OCI-LY7 (cell line): ENCODE data around the gene PIK3R4.

Experiments used
- CTCF ChIP-seq: fragments of 200-600 bp; sonication (generic); conservative IDR thresholded peaks from 2 replicates; pipeline ENCODE4 v1.5.1; 2014; ENCODE audit warnings: mild to moderate bottlenecking, antibody characterized with exemption, low read length, moderate library complexity, mixed read lengths
- EZH2phosphoT487 ChIP-seq: fragments of 200-600 bp; sonication (generic); IDR thresholded peaks from 2 replicates; pipeline ENCODE4 v1.6.1; 2018; ENCODE audit warnings: low read depth, borderline replicate concordance, mild to moderate bottlenecking, mixed run types, antibody characterized with exemption, low read length, moderate library complexity, mixed read lengths

DNA sequence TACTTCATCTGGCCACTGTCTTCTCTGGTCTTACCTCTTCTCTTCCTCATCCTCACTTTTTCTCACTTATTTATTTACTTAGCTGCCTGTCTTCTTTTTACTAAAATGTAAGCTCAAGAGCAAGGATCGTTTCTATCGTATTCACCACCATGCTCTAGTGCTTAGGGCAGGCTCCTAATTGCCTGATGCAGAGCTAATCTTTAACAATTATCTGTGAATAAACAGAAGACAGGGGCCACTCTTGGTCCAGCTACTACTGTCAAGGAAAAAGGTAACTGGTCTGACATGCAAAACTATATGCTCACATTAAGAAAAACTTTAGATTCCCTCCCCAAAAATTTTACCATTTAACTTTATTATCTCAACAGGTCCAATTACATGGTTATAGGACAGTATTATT is 17.5 kb downstream of the PIK3R4 start:
- TF ChIP-seq CTCF = no peak
- TF ChIP-seq EZH2phosphoT487 = no peak
